Heart left ventricle (tissue), 16 donors: Measurements from ENCODE around the gene SIRPD. TPM values are rescaled to one million over a fixed set of nuclear protein-coding genes. Genes with fewer than 3 reads are reported as not detected.
"Not testable (repeated sequence)": the region's sequence is repeated elsewhere in the genome, so short reads cannot be mapped to it uniquely, and the experiment has no call there.

Experiments
- ATAC-seq, 4 donors: fragments of 200-7000 bp; cut with Tn5 transposase; one replicate each; pipeline ENCODE4 v1.9.1; 2020 to 2022; ENCODE audit warnings: moderate library complexity in 4 of 4, mild to moderate bottlenecking in 3 of 4, moderate number of reproducible peaks in 1 of 4
- DNase-seq, 5 donors: peaks; one replicate each; pipeline ENCODE4 v3.0.0-alpha.2; 2020
- H3K27ac ChIP-seq, 12 donors: fragments of 200-600 bp; sonication (generic) in 4 of 12; one replicate each; pipeline versions ENCODE4 v1.5.0 to v1.8.0; 2016 to 2022; ENCODE audit warnings: mild to moderate bottlenecking in 2 of 12
- H3K27me3 ChIP-seq, 9 donors: fragments of 200-600 bp; sonication (generic) in 2 of 9; one replicate each; pipeline versions ENCODE4 v1.5.1 to v1.8.0; 2016 to 2022; ENCODE audit warnings: mild to moderate bottlenecking in 3 of 9
- H3K36me3 ChIP-seq, 9 donors: fragments of 200-600 bp; sonication (generic) in 2 of 9; one replicate each; pipeline versions ENCODE4 v1.5.0 to v1.8.0; 2018 to 2022; ENCODE audit warnings: mild to moderate bottlenecking in 2 of 9
- H3K4me1 ChIP-seq, 12 donors: fragments of 200-600 bp; sonication (generic) in 4 of 12; one replicate each; pipeline versions ENCODE4 v1.5.0 to v1.8.0; 2016 to 2022; ENCODE audit warnings: mild to moderate bottlenecking in 3 of 12
- H3K4me3 ChIP-seq, 12 donors: fragments of 200-600 bp; sonication (generic) in 4 of 12; one replicate each; pipeline versions ENCODE4 v1.5.0 to v1.8.0; 2017 to 2022; ENCODE audit warnings: mild to moderate bottlenecking in 9 of 12, moderate library complexity in 4 of 12
- H3K9me3 ChIP-seq, 12 donors: fragments of 200-600 bp; sonication (generic) in 4 of 12; one replicate each; pipeline versions ENCODE4 v1.5.0 to v1.8.0; 2016 to 2022; ENCODE audit warnings: mild to moderate bottlenecking in 1 of 12
- POLR2A ChIP-seq, 2 donors: fragments of 450-650 bp; IDR thresholded peaks; one replicate each; pipeline ENCODE4 v1.6.1; 2017; ENCODE audit warnings: antibody characterized with exemption in 2 of 2, mild to moderate bottlenecking in 2 of 2, moderate library complexity in 2 of 2
- WGBS, 4 donors: extraction: QIAGEN DNeasy Blood & Tissue Kit in 2 of 4; methylation state at CpG; one replicate each; pipeline versions ENCODE4 v1.1.5 to v1.1.7; 2013 to 2018; 5-methylcytosine and 5-hydroxymethylcytosine counted together
- intact Hi-C, 10 donors: fragments of 100-400 bp; cut with DNase I; formaldehyde crosslinking; loops; one replicate each; pipeline versions ENCODE4 v1.11.1 to v1.14.2; 2022
- polyA plus RNA-seq, 2 donors: library from polyadenylated mRNA; stranded (reverse); fragments of 200-250 nt; gene quantifications; one replicate each; pipeline ENCODE4 v1.2.3, GENCODE V29; 2013
- total RNA-seq, 9 donors: library from RNA; depleted of rRNA in 2 of 9; stranded (reverse); fragments of >200 nt in 2 of 9; fragmentation: NEBNext Ultra II Directional in 3 of 9; extraction: Animal tissue kit (Norgen Biotek cat#: 25700) in 3 of 9; gene quantifications; one replicate each; pipeline versions ENCODE4 v1.1.0 to v1.2.4, GENCODE V29; 2016 to 2023
- TF ChIP-seq, protein P1 (sequence below), 12 donors: fragments of 200-600 bp; sonication (generic) in 4 of 12; IDR thresholded peaks; one replicate each; pipeline versions ENCODE4 v1.5.0 to v1.8.0; 2018 to 2022; ENCODE audit warnings: antibody characterized with exemption in 12 of 12, mild to moderate bottlenecking in 5 of 12
- donor health status: ischemic (EF 13 %, LVEDD 7.1; RV severe dilation, severe dysfunction).
- donor health status: healthy with polysubstance abuse.
- donor health status: DM: no; HTN: yes; CAD: no.
- donor health status: DM: no; HTN: no; CAD: no.
- donor health status: ischemic (EF 25% LVEDD 6.9; RV normal size, moderate dysfunction).
- donor health status: ischemic (EF 25% LVEDD 5.7; RV mildly dilated, moderate dysfunction).
- donor health status: healthy.
- donor health status: DM: yes; HTN: yes; CAD: no.
- donor health status: ischemic (EF 35%, LVEDD 5.7; RV mildly dilated, moderate dysfunction).
- donor health status: nonischemic (EF 11% LVEDD 7.7; RV severe dilation, severe dysfunction).
- donor health status: DM: yes; HTN: yes; CAD: no.
- donor health status: PGD.
- donor health status: ischemic (EF 29% LVEDD 5.4; RV normal size, mild dysfunction).
- donor health status: nonischemic (EF 23%, LVEDD 6.1; RV moderate dilation, normal function).

SIRPD gene
- total and polyA plus RNA-seq, 11 donors: 1.1 TPM; not detected in 10

- H3K27me3 ChIP-seq: no peaks in the 10 kb centered on the region
- 74 to 77% methylated on average over 3 of the region's 3 CpGs; no CpG with 5 or more reads in 2 of the 4 donors for WGBS, 4 donors
- H3K4me3 ChIP-seq: peak overlapping the region in 1 of 12 donors; percentile 36
- no peak for ATAC-seq
- intact Hi-C loops: no loop called here
- no peaks in the 10 kb centered on the region for H3K36me3 ChIP-seq
- TF ChIP-seq POLR2A (IDR thresholded peaks at IDR 0.05): no peak
- TF ChIP-seq, protein P1, sequence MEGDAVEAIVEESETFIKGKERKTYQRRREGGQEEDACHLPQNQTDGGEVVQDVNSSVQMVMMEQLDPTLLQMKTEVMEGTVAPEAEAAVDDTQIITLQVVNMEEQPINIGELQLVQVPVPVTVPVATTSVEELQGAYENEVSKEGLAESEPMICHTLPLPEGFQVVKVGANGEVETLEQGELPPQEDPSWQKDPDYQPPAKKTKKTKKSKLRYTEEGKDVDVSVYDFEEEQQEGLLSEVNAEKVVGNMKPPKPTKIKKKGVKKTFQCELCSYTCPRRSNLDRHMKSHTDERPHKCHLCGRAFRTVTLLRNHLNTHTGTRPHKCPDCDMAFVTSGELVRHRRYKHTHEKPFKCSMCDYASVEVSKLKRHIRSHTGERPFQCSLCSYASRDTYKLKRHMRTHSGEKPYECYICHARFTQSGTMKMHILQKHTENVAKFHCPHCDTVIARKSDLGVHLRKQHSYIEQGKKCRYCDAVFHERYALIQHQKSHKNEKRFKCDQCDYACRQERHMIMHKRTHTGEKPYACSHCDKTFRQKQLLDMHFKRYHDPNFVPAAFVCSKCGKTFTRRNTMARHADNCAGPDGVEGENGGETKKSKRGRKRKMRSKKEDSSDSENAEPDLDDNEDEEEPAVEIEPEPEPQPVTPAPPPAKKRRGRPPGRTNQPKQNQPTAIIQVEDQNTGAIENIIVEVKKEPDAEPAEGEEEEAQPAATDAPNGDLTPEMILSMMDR (IDR thresholded peaks at IDR 0.05): no peak
- H3K9me3 ChIP-seq: no peaks in the 10 kb centered on the region
- no peak for DNase-seq
- H3K27ac ChIP-seq: peak overlapping the region in 2 of 12 donors; percentile 41 to 86
- no peaks in the 10 kb centered on the region for H3K4me1 ChIP-seq
Observed at GRCh38 chr20:1587781-1588532, 30.5 kb upstream of the SIRPD start.

- WGBS, 4 donors: 90 to 94% (median 92%) methylated on average over 6 of the region's 6 CpGs
- H3K27ac ChIP-seq: no peak overlapping the region
- no peak for TF ChIP-seq POLR2A (IDR thresholded peaks at IDR 0.05)
- TF ChIP-seq, protein P1 (IDR thresholded peaks at IDR 0.05): no peak
- no peak overlapping the region for H3K4me3 ChIP-seq
- H3K27me3 ChIP-seq: no peaks in the 10 kb centered on the region
- intact Hi-C loops: loop anchor here in 4 of 10 donors (2.0 kb wide), 2 partner anchors 35 to 37 kb away; no protein-coding TSS in a partner anchor
- no peaks in the 10 kb centered on the region for H3K36me3 ChIP-seq
- no peak for ATAC-seq
- DNase-seq: no peak
- H3K4me1 ChIP-seq: no peaks in the 10 kb centered on the region
- no peaks in the 10 kb centered on the region for H3K9me3 ChIP-seq
Observed at GRCh38 chr20:1579488-1579887, 22.0 kb upstream of the SIRPD start.

DNA sequence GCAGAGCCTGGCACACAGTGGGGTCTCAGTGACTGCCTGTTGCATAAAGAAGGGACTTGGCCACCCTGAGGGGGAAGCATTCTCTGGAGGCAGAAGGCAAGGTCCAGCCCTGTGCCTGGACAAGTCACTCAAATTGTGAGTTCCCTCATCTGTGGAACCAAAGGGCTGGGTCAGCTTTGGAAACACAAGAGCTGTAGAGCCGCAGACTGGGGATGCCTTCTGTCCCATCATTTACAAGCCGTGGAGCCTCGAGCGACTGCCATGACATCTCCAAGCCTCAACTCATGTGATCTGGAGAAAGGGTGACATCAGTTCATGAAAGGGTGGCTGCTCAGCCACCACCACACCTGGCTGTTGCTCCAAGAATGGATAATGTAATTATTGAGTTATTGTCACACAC lies 20.4 kb upstream of the SIRPD start:
- Histone ChIP-seq H3K4me3 (no peak overlapping the region), H3K9me3 (no peaks in the 10 kb centered on the region), H3K27ac (no peak overlapping the region), H3K27me3 (no peaks in the 10 kb centered on the region), H3K36me3 (no peaks in the 10 kb centered on the region), H3K4me1 (no peaks in the 10 kb centered on the region)
- DNase-seq (no peak), ATAC-seq (no peak)
- intact Hi-C loops: loop anchor here in 4 of 10 donors (2.0 kb wide), 2 partner anchors 37 to 39 kb away; no protein-coding TSS in a partner anchor
- TF ChIP-seq POLR2A (IDR thresholded peaks at IDR 0.05): no peak
- TF ChIP-seq, protein P1 (IDR thresholded peaks at IDR 0.05): no peak
- WGBS, 4 donors: 87 to 93% (median 90%) methylated on average over 4 of the region's 4 CpGs

DNA sequence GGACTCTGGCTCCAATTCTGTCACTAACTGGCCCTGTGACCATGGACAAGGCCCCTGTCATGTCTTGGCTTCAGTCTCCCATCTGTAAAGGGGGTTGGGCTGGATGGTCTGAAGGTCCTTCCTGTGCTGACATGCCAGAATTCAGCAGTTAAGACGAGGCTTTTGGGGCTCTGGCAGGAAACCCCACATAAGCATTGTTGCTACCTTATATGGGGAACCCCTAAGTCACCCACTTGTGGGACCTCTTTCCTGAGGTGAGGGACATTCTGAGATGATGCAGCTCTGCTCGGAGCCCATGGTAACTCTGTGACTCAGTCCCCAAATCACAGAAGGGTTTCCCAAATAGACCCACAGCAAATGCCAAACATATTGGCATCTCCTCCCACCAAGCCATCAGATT lies 19.8 kb upstream of the SIRPD start:
- H3K36me3 ChIP-seq, H3K9me3 ChIP-seq, H3K27ac ChIP-seq, H3K4me3 ChIP-seq, DNase-seq, H3K4me1 ChIP-seq, intact Hi-C loops, H3K27me3 ChIP-seq, ATAC-seq: not testable (repeated sequence)
- 42 to 70% (median 53%) methylated on average over 2 of the region's 2 CpGs for WGBS, 4 donors
